CD8-positive, alpha-beta memory T cell (primary cell): Measurements from ENCODE around the gene MMEL1. TPM values are rescaled to one million over a fixed set of nuclear protein-coding genes. Genes with fewer than 3 reads are reported as not detected.
"Not testable (repeated sequence)": the region's sequence is repeated elsewhere in the genome, so short reads cannot be mapped to it uniquely, and the experiment has no call there.

Experiments
- CTCF ChIA-PET: fragments of 350-600 bp; sonication (Branson Sonifier 250); formaldehyde crosslinking; loops from one replicate; lab custom pipeline; 2021; ENCODE audit warnings: antibody characterized with exemption; lab: Charles Lee
- POLR2A ChIA-PET: fragments of 350-600 bp; sonication (Branson Sonifier 250); formaldehyde crosslinking; loops from one replicate; lab custom pipeline; 2021; ENCODE audit warnings: antibody characterized with exemption; lab: Charles Lee
- DNase-seq, 5 donors: peaks; one replicate each; pipeline versions ENCODE4 v3.0.0 to v3.0.0-alpha.2; 2020 to 2022; ENCODE audit warnings: mixed read lengths in 1 of 5
- H3K27ac ChIP-seq: one replicate; pipeline ENCODE4 v1.7.0; 2013; ENCODE audit warnings: low read depth, mild to moderate bottlenecking, low read length, moderate library complexity
- H3K27me3 ChIP-seq: 2 replicates; pipeline ENCODE4 v1.7.0; 2013; ENCODE audit warnings: low read length, mild to moderate bottlenecking; ENCODE audit not compliant: insufficient read depth, poor library complexity, severe bottlenecking
- H3K36me3 ChIP-seq: 2 replicates; pipeline ENCODE4 v1.7.0; 2013; ENCODE audit warnings: mild to moderate bottlenecking, low read length, moderate library complexity; ENCODE audit not compliant: insufficient read depth
- H3K4me1 ChIP-seq: 2 replicates; pipeline ENCODE4 v1.7.0; 2013; ENCODE audit warnings: mild to moderate bottlenecking, low read length, moderate library complexity; ENCODE audit not compliant: insufficient read depth
- H3K4me3 ChIP-seq: 2 replicates; pipeline ENCODE4 v1.7.0; 2013; ENCODE audit warnings: mild to moderate bottlenecking, low read length
- H3K9me3 ChIP-seq: 2 replicates; pipeline ENCODE4 v1.7.0; 2013; ENCODE audit warnings: mild to moderate bottlenecking, low read length
- H3K27ac Mint-ChIP-seq, 8 donors: one replicate each; pipeline ENCODE4 v1.8.0; 2020 to 2021; ENCODE audit warnings: mixed read lengths in 8 of 8, mild to moderate bottlenecking in 6 of 8, inconsistent platforms in 3 of 8, moderate library complexity in 3 of 8
- H3K27me3 Mint-ChIP-seq, 2 donors: one replicate each; pipeline ENCODE4 v1.8.0; 2020 to 2021; ENCODE audit warnings: mixed read lengths in 2 of 2, mild to moderate bottlenecking in 1 of 2, moderate library complexity in 1 of 2
- H3K36me3 Mint-ChIP-seq, 3 donors: one replicate each; pipeline ENCODE4 v1.8.0; 2020 to 2021; ENCODE audit warnings: mixed read lengths in 3 of 3, inconsistent platforms in 1 of 3, mild to moderate bottlenecking in 1 of 3
- H3K4me1 Mint-ChIP-seq, 3 donors: one replicate each; pipeline ENCODE4 v1.8.0; 2020 to 2021; ENCODE audit warnings: mixed read lengths in 3 of 3, inconsistent platforms in 1 of 3, mild to moderate bottlenecking in 1 of 3
- H3K4me3 Mint-ChIP-seq, 7 donors: one replicate each; pipeline ENCODE4 v1.8.0; 2020 to 2021; ENCODE audit warnings: mixed read lengths in 7 of 7, mild to moderate bottlenecking in 6 of 7, moderate library complexity in 4 of 7, inconsistent platforms in 2 of 7
- H3K9me3 Mint-ChIP-seq, 5 donors: one replicate each; pipeline ENCODE4 v1.8.0; 2020 to 2022; ENCODE audit warnings: mixed read lengths in 5 of 5, mild to moderate bottlenecking in 3 of 5, moderate library complexity in 2 of 5, inconsistent platforms in 1 of 5
- polyA plus RNA-seq: library from polyadenylated mRNA; unstranded; fragments of 300-500 nt; fragmentation: Illumina TruSeq; gene quantifications from one replicate; pipeline ENCODE4 v1.2.3, GENCODE V29; 2021
- total RNA-seq, 2 experiments: library from RNA; stranded (reverse); gene quantifications; one replicate each; pipeline ENCODE4 v1.2.3, GENCODE V29; 2021

Gene MMEL1
- total and polyA plus RNA-seq, 3 experiments from 2014 or later = 0.44 to 6.8 TPM; not detected in 1

DNA sequence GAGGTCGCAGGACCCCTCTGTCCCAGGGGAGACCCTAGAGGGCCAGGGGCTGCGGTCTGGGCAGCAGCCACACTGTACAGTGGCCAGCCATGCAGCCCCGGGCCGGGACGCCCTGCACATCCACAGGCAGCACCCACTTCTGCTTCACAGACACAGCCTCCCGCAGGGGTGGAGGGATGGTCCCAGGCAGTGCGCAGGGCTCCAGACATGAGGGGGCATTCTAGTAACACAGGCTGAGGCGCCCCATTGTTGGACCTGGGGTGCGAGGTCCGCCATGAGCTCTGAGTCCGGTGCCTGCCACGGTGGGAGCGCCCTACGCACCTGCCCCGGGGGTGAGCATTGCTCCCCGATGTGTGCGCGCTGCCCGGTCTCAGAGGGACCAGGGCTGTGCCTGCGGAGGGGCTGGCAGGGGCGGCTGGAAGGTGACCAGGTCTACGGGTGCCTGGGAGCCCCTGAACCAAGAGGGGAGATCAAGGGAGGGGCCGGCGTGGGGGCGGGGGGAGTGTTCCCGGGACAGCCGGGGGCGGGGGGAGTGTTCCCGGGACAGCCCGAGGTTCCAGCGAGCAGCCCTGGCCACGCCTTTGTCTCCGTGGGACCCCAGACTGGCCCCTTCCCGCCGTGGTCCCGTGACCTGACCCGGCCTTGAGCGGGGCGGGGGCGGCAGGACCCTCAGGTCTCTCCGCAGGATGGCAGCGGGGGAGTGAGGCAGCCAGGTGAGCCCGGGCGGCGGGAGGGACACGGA lies 4.5 kb downstream of the MMEL1 start:
- Mint-ChIP-seq H3K4me1 (peaks cover 2 to 16% (median 8%) of the 10 kb centered on the region in 3 donors), H3K4me3 (peak overlapping the region in 1 of 7 donors; percentile 8), H3K9me3 (no peaks in the 10 kb centered on the region), H3K27ac (no peak overlapping the region), H3K36me3 (peaks cover 0 to 2% (median 0%) of the 10 kb centered on the region in 3 donors), H3K27me3 (peaks cover 37 to 54% of the 10 kb centered on the region in 2 donors)
- POLR2A ChIA-PET = no interaction called here
- CTCF ChIA-PET = no interaction called here
- H3K27me3 ChIP-seq = peaks cover 8% of the 10 kb centered on the region
- H3K4me3 ChIP-seq = no peak overlapping the region
- no peaks in the 10 kb centered on the region for H3K9me3 ChIP-seq
- H3K27ac ChIP-seq = no peak overlapping the region
- no peaks in the 10 kb centered on the region for H3K36me3 ChIP-seq
- H3K4me1 ChIP-seq = no peaks in the 10 kb centered on the region
- no peak for DNase-seq

DNA sequence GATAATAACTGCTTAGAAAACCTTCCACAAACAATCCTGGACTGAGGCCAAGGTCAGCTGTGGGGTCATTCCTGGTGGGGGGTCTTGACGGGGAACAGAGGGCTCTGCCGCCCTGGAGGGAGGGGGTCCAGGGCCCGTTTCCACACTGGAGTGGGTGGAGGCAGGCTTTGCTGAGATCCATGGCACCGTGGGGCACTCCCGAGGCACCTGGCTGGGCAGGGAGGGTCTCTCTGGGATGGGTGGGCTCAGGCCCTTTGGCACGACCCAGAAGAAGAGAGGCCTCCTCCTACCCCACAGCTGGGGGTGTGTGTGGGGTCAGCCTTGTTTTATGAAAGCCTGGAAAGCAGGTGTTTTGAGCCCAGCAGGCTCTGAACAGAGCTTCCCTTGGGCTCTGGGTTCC lies 5.1 kb downstream of the MMEL1 start:
- Histone ChIP-seq H3K9me3 (no peaks in the 10 kb centered on the region), H3K4me1 (no peaks in the 10 kb centered on the region), H3K36me3 (no peaks in the 10 kb centered on the region), H3K4me3 (no peak overlapping the region), H3K27me3 (peaks cover 8% of the 10 kb centered on the region), H3K27ac (no peak overlapping the region)
- CTCF ChIA-PET = no interaction called here
- Mint-ChIP-seq H3K4me3 (peak overlapping the region in 1 of 7 donors; percentile 44), H3K36me3 (peaks cover 0 to 2% (median 0%) of the 10 kb centered on the region in 3 donors), H3K4me1 (peaks cover 2 to 22% (median 8%) of the 10 kb centered on the region in 3 donors), H3K27me3 (peaks cover 37 to 54% of the 10 kb centered on the region in 2 donors), H3K27ac (no peak overlapping the region), H3K9me3 (no peaks in the 10 kb centered on the region)
- POLR2A ChIA-PET = no interaction called here
- DNase-seq = no peak

DNA sequence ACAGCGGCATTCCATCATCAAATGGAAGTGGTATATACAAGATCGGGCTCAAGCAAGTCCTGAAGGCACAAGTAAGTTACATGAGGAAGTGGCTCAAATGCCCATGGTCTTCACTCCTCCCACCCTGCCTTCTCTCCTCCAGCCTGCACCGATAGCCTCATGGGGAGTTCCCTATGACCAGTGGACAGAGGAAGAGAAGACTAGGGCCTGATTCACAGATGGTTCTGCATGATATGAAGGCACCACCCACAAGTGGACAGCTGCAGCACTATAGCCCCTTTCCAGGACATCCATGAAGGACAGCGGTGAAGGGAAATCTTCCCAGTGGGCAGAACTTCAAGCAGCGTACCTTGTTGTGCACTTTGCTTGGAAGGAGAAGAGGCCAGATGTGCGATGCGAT lies 7.1 kb downstream of the MMEL1 start:
- H3K27me3 ChIP-seq, H3K4me3 Mint-ChIP-seq, DNase-seq, H3K9me3 ChIP-seq, H3K27ac ChIP-seq, H3K36me3 ChIP-seq, POLR2A ChIA-PET, H3K9me3 Mint-ChIP-seq, H3K36me3 Mint-ChIP-seq, H3K4me1 ChIP-seq, H3K4me3 ChIP-seq, CTCF ChIA-PET: not testable (repeated sequence)
- Mint-ChIP-seq H3K27me3 (peaks cover 32 to 51% of the 10 kb centered on the region in 2 donors), H3K27ac (peak overlapping the region in 1 of 8 donors; percentile 4), H3K4me1 (peaks cover 2 to 25% (median 7%) of the 10 kb centered on the region in 3 donors)

DNA sequence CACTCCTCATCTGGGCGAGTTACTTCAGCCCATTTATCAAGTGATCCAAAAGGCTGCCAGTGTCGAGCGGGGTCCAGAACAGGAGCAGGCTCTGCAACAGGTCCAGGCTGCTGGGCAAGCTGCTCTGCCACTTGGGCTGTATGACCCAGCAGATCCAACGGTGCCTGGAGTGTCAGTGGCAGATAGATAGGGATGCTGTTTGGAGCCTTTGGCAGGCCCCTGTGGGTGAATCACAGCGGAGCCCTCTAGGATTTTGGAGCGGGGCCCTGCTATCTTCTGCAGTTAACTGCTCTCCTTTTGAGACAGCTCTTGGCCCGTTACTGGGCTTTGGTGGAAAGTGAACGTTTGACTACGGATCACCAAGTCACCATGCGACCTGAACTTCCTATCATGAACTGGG lies 7.5 kb downstream of the MMEL1 start:
- H3K27ac ChIP-seq = no peak overlapping the region
- H3K27me3 ChIP-seq = peaks cover 8% of the 10 kb centered on the region
- POLR2A ChIA-PET = no interaction called here
- H3K9me3 ChIP-seq = no peaks in the 10 kb centered on the region
- Mint-ChIP-seq H3K4me1 (peaks cover 2 to 23% (median 3%) of the 10 kb centered on the region in 3 donors), H3K27ac (peak overlapping the region in 1 of 8 donors; percentile 24), H3K27me3 (peaks cover 30 to 46% of the 10 kb centered on the region in 2 donors), H3K9me3 (peaks cover 0 to 3% (median 0%) of the 10 kb centered on the region in 5 donors), H3K4me3 (no peak overlapping the region), H3K36me3 (peaks cover 0 to 5% (median 2%) of the 10 kb centered on the region in 3 donors)
- no peaks in the 10 kb centered on the region for H3K4me1 ChIP-seq
- H3K4me3 ChIP-seq = no peak overlapping the region
- no peaks in the 10 kb centered on the region for H3K36me3 ChIP-seq
- DNase-seq = no peak
- CTCF ChIA-PET = no interaction called here

DNA sequence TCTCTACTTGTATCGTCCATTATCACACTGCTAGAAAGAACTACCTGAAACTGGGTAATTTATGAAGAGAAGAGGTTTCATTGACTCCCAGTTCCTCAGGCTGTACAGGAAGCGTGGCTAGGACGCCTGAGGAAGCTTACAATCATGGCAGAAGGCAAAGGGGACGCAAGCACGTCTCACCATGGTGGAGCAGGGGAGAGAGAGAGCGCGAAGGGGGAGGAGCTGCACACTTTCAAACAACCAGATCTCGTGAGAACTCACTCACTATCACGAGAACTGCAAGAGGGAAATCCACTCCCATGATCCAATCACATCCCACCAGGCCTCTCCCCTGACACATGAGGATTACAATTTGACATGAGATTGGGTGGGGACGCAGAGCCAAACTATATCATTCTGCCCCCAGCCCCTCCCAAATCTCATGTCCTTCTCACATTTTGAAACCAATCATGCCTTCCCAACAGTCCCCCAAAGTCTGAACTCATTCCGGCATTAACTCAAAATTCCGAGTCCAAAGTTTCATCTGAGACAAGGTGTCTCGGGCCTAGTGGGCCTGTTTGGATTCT lies 8.0 kb downstream of the MMEL1 start:
- Mint-ChIP-seq H3K27ac (no peak overlapping the region), H3K27me3 (peaks cover 25 to 45% of the 10 kb centered on the region in 2 donors), H3K4me1 (peaks cover 0 to 20% (median 2%) of the 10 kb centered on the region in 3 donors), H3K36me3 (peaks cover 0 to 10% (median 2%) of the 10 kb centered on the region in 3 donors), H3K4me3 (no peak overlapping the region), H3K9me3 (peaks cover 0 to 5% (median 3%) of the 10 kb centered on the region in 5 donors)
- ChIA-PET POLR2A (no interaction called here), CTCF (no interaction called here)
- no peak for DNase-seq
- Histone ChIP-seq H3K9me3 (no peaks in the 10 kb centered on the region), H3K27me3 (peaks cover 8% of the 10 kb centered on the region), H3K4me3 (no peak overlapping the region), H3K36me3 (no peaks in the 10 kb centered on the region), H3K4me1 (no peaks in the 10 kb centered on the region), H3K27ac (no peak overlapping the region)

DNA sequence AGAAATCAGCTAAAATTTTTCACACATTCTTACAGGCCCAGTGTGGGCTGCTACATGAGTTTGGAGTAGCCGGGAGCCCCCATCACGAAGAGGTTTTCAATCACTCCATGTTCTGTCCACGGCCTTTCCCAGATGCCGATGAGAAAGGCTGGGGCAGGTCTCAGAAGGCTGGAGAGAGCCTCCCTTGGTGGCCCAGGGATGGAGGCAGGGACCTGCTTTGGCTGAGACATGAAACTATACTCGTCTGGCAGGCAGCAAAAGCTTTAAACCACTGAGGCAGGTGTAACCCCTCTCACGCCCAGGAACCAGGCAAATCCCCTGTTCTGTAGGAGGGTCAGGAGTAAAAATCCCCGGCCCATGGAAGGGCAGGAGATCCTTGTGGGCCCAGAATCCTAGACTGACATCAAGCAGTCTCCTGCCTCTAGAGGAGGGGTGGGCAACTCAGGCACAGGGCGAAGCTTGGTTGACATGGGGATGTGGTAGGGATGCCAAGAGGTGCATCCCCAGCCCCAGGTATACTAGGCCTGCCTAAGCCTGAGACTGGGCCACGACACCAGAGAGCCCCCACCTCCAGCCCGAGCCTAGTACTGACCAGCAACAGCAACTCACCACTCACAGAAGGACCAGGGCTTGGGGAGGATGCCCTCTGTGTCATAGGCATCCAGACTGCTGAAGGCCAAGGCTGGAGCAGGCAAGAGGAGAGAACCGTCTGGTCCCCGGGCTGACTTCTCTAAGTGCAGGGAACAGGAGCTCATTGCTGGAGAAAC lies 9.1 kb downstream of the MMEL1 start:
- Mint-ChIP-seq H3K36me3 (peaks cover 0 to 13% (median 2%) of the 10 kb centered on the region in 3 donors), H3K9me3 (peaks cover 0 to 7% (median 5%) of the 10 kb centered on the region in 5 donors), H3K27ac (peak overlapping the region in 1 of 8 donors; percentile 43), H3K4me1 (peaks cover 0 to 17% (median 2%) of the 10 kb centered on the region in 3 donors), H3K27me3 (peaks cover 25 to 48% of the 10 kb centered on the region in 2 donors), H3K4me3 (no peak overlapping the region)
- Histone ChIP-seq H3K4me1 (no peaks in the 10 kb centered on the region), H3K27me3 (peaks cover 8% of the 10 kb centered on the region), H3K27ac (no peak overlapping the region), H3K4me3 (no peak overlapping the region), H3K9me3 (no peaks in the 10 kb centered on the region), H3K36me3 (no peaks in the 10 kb centered on the region)
- DNase-seq = no peak
- CTCF ChIA-PET = no interaction called here
- POLR2A ChIA-PET = no interaction called here

DNA sequence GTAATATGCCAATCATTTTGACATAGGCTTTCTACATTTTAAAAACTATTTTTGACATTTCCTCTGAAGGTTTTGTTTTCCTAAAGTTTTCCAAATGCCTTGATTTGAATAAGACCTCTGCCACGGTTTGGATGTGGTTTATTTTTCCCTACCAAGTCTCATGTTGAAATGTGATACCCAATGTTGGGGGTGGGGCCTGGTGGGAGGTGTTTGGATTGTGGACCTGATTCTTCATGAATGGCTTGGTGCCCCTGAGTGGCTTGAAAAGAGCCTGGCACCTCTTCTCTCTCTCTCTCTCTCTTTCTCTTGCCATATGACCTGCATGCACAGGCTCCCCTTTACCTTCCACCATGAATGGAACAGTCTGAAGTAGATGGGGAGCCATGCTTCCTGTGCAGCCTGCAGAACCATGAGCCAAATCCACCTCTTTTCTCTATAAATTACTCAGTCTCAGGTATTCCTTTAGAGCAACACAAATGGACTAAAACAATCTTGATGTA lies 14.8 kb downstream of the MMEL1 start:
- Histone ChIP-seq H3K4me1 (no peaks in the 10 kb centered on the region), H3K27ac (no peak overlapping the region), H3K9me3 (peaks cover 4% of the 10 kb centered on the region), H3K4me3 (no peak overlapping the region), H3K36me3 (no peaks in the 10 kb centered on the region), H3K27me3 (no peaks in the 10 kb centered on the region)
- DNase-seq = no peak
- Mint-ChIP-seq H3K4me1 (peaks cover 0 to 6% (median 2%) of the 10 kb centered on the region in 3 donors), H3K27me3 (peaks cover 15 to 41% of the 10 kb centered on the region in 2 donors), H3K4me3 (no peak overlapping the region), H3K36me3 (peaks cover 0 to 47% (median 3%) of the 10 kb centered on the region in 3 donors), H3K9me3 (peaks cover 19 to 44% (median 39%) of the 10 kb centered on the region in 5 donors), H3K27ac (peak overlapping the region in 1 of 8 donors; percentile 86)
- CTCF ChIA-PET = no interaction called here
- POLR2A ChIA-PET = no interaction called here
